A549 treated with RU486 at 1 μM for 4 hours (cell line): ENCODE results near the gene POLG2. TPM values are rescaled to one million over a fixed set of nuclear protein-coding genes. Genes with fewer than 3 reads are reported as not detected.

Source experiments
- total RNA-seq: library from RNA; stranded (reverse); fragments of 200-300 nt; extraction: Qiagen RNA extraction; gene quantifications from 5 replicates; pipeline ENCODE4 v1.2.3, GENCODE V29; 2022; ENCODE audit warnings: low read depth

The POLG2 gene
- total RNA-seq: 11.7 to 19.3 TPM (median 18.0 TPM) in 5 replicates

GRCh38 chr17:64496786-64497564, at the start of gene POLG2:
POLG2 (minus strand) TSS chr17:64497054; CDS start chr17:64496968, 86 bp downstream.

GRCh38 chr17:64506576-64507412, 9.9 kb upstream of the POLG2 start, which contains the start of gene CEP95:
CEP95 (plus strand) TSS chr17:64506977; CDS start chr17:64507098, 121 bp downstream.

GRCh38 chr17:64506201-64506575, 9.3 kb upstream of the POLG2 start, which contains the start of gene DDX5:
DDX5 (minus strand) TSS chr17:64506289; CDS start chr17:64506119, 170 bp downstream.

GRCh38 chr17:64448665-64449512, 48.0 kb downstream of the POLG2 start, which contains the start of gene MILR1:
MILR1 (plus strand) TSS chr17:64449115; CDS start chr17:64449169, 54 bp downstream.

Other genes with a start within 250 kb of the POLG2 start
- 9.4 to 12.5 TPM (median 11.3 TPM) in 5 replicates for gene TEX2, start 233.8 kb downstream of the POLG2 start, total RNA-seq
- 0.03 to 0.17 TPM in 2 of 5 replicates, not detected in the others for gene PECAM1, start 106.2 kb downstream of the POLG2 start, total RNA-seq
- 1.0 to 2.1 TPM (median 1.6 TPM) in 5 replicates for gene MILR1, start 47.9 kb downstream of the POLG2 start, total RNA-seq
- 628 to 1,122 TPM (median 653 TPM) in 5 replicates for gene DDX5, start 9.2 kb upstream of the POLG2 start, total RNA-seq
- gene CEP95, start 9.9 kb upstream of the POLG2 start, total RNA-seq: 31.7 to 37.2 TPM (median 33.4 TPM) in 5 replicates
- 19.9 to 32.4 TPM (median 27.9 TPM) in 5 replicates for gene SMURF2, start 165.3 kb upstream of the POLG2 start, total RNA-seq